GM19372 (cell line): ENCODE data around the gene SLC30A2.
A peak's percentile ranks its signal among the peaks of the same experiment; 100 is the strongest.

ENCODE experiments used
- ATAC-seq: cut with Tn5 transposase; IDR thresholded peaks from one replicate; pipeline ENCODE4 v1.9.1; 2021; ENCODE audit warnings: mild to moderate bottlenecking, low read depth, moderate library complexity; ENCODE audit not compliant: unreplicated experiment

SLC30A2 gene

DNA sequence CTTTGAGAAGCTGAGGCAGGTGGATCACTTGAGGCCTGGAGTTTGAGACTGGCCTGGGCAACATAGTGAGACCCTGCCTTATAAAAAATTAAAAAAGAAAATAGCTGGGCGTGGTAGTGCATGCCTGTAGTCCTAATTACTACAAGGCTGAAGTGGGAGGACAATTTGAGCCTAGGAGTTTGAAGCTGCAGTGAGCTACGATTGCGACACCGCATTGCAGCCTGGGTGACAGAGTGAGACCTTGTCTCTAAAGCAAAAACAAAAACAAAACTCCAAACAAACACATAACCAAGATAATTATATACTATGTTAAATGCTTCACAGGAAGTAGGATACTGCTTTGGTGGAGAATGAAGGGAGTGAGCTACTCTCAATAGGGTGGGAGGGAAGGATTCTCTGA, 42.7 kb downstream of the SLC30A2 start:
- no peak for ATAC-seq

GRCh38 chr1:25999041-25999800, 46.7 kb downstream of the SLC30A2 start:
- no peak for ATAC-seq

- peak; percentile 97 for ATAC-seq
These were observed 47.8 kb downstream of the SLC30A2 start, which contains the start of gene PAFAH2 for GRCh38 chr1:25997828-25998761. Gene PAFAH2 (minus strand): TSS chr1:25998063. CDS start chr1:25990816, 7,247 bp downstream.

GRCh38 chr1:25996966-25997827, 48.7 kb downstream of the SLC30A2 start:
- no peak for ATAC-seq

- no peak for ATAC-seq
These were observed 51.3 kb downstream of the SLC30A2 start for GRCh38 chr1:25994402-25995150.

DNA sequence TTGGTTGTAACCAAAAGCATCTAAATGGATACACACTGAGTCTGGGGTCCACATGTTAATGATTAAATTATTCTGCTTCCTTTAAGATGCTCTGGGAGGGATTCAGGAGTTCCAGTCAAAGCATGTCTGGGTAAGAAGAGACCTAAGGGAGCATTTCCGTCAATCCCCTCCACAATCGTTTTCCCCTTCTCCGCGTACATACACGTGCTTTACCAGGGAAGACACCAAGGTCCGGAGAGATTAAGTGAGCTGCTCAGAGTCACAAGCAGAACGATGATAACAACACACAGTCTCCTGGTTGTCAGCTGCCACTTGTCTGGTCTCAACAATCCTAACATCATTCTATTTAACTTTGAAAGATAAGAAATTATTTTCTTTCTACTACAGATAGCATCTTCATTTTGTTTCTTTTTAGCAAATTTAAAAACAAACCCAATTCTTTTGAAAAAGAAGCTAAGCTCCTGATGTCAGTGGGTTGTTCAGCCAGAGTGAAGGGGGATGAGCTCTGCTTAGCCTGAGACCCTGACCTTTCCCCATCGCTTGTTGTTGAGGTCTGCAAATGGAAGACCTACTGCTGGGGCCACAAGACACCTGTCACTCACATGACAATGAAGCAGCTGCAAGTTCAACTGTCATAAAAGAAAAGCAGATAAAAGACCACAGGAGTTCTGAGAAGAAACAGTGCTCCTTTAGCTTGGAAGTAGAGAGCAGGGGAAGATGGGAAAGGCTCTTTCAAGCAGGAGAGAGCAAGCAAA, 52.5 kb downstream of the SLC30A2 start:
- ATAC-seq = no peak

GRCh38 chr1:25992689-25993171, 53.2 kb downstream of the SLC30A2 start:
- ATAC-seq = no peak

GRCh38 chr1:25991937-25992688, 53.8 kb downstream of the SLC30A2 start:
- ATAC-seq = no peak

GRCh38 chr1:25990702-25991395, 55.1 kb downstream of the SLC30A2 start:
- ATAC-seq = no peak

GRCh38 chr1:25990251-25990650, 55.7 kb downstream of the SLC30A2 start:
- no peak for ATAC-seq

GRCh38 chr1:25989440-25990234, 56.3 kb downstream of the SLC30A2 start:
- no peak for ATAC-seq

DNA sequence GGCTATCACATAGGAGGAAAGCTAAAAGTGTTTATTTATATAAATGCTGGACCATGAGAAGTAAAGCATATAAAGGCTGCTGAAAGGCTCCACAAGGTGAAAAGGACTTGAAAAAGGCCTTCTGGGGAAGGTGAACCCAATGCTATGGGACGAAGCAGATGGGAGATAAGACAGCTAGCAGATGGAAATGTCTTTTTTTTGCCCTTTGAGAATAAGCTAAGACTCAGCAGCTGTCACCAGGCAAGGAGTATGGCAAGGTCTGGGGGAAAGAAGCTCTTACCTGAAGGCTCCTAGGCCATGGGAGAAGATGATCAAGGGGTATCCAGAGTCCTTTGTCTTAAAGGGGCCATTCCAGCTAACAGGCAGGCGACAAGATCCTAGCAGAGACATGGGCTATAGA, 58.0 kb downstream of the SLC30A2 start:
- no peak for ATAC-seq
